GM12873 (cell line): Measurements from ENCODE around the gene FYCO1.

ENCODE experiments used
- TF ChIP-seq, protein P1 (sequence below): IDR thresholded peaks from 2 replicates; pipeline ENCODE4 v1.5.1; 2012; ENCODE audit warnings: low read depth, mild to moderate bottlenecking, moderate library complexity, low read length, control low read depth; ENCODE audit not compliant: insufficient read depth; ENCODE audit errors: missing control alignments

The FYCO1 gene

DNA sequence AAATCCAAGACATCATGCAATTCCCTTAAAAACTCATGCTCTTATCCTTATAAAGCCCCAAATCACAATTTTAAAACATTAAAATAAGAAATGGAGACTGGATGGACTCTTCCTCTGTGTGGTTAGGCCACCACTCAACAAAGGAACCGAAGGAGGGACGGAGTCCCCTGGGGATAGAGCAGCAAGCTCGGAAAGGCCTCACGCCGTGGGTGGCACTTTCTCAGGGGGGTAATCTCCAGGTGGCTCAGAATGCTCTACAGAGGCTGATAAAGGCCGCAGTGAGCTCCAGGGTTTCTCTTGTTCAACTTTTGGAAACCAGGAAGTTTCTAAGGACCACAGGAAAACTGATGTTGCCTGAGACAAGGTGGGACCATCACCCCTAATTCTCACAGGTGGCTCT is 86.1 kb downstream of the FYCO1 start:
- TF ChIP-seq, protein P1, sequence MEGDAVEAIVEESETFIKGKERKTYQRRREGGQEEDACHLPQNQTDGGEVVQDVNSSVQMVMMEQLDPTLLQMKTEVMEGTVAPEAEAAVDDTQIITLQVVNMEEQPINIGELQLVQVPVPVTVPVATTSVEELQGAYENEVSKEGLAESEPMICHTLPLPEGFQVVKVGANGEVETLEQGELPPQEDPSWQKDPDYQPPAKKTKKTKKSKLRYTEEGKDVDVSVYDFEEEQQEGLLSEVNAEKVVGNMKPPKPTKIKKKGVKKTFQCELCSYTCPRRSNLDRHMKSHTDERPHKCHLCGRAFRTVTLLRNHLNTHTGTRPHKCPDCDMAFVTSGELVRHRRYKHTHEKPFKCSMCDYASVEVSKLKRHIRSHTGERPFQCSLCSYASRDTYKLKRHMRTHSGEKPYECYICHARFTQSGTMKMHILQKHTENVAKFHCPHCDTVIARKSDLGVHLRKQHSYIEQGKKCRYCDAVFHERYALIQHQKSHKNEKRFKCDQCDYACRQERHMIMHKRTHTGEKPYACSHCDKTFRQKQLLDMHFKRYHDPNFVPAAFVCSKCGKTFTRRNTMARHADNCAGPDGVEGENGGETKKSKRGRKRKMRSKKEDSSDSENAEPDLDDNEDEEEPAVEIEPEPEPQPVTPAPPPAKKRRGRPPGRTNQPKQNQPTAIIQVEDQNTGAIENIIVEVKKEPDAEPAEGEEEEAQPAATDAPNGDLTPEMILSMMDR = no peak

DNA sequence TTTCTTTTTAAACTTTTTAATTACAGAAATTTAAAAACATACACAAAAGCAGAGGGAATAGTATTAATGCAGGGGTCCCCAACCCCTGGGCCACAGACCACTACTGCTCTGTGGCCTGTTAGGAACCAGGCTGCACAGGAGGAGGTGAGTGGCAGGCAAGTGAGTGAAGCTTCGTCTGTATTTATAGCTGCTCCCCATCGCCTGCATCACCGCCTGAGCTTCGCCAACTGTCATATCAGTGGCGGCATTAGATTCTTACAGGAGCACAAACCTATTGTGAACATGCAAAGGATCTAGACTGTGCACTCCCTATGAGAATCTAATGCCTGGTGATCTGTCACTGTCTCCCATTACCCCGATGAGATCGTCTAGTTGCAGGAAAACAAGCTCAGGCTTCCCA is 86.9 kb downstream of the FYCO1 start:
- TF ChIP-seq, protein P1 = no peak

DNA sequence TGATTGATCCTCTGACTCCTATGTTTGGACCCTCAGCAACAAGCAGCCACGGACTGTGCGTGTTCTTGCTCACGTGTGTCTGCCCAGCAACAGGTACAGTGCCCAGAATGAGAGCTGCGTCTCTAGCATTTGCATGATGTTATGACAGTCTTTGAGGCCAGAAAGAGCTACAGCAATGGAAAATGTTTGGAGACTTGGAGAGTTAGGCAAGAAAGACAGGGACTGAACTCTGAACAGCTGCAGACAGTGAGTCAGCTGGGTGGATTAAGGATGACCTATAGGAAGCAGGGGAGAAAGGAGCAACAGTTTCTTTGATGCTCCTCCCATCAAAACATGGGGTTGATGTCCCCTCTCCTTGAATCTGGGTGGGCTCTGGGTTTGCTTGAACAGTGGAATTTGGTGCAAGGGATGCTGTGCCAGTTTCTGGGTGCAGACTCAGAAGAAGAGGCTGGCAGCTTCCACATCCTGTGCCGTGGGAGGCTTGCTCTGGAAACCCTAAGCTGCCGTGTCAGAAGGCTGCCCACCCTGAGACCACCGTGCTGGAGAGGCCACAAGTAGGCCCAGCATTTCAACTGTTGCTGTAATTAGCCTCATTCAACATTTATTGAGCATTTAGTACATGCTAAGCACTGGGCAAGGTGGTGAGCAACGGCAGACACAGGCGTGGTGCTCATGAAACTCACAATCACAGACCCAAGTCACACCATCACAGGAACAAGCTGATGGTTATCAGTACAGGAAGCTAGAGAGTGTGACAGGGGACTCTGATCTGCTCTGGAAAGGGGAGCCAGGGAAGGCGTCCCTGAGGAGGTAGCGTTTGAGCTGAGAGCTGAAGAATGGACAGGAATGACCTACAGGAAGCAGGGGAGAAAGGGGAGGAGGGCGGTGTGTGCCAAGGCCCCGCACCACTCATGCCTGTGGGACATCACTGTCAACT is 87.6 kb downstream of the FYCO1 start:
- TF ChIP-seq, protein P1 = no peak

DNA sequence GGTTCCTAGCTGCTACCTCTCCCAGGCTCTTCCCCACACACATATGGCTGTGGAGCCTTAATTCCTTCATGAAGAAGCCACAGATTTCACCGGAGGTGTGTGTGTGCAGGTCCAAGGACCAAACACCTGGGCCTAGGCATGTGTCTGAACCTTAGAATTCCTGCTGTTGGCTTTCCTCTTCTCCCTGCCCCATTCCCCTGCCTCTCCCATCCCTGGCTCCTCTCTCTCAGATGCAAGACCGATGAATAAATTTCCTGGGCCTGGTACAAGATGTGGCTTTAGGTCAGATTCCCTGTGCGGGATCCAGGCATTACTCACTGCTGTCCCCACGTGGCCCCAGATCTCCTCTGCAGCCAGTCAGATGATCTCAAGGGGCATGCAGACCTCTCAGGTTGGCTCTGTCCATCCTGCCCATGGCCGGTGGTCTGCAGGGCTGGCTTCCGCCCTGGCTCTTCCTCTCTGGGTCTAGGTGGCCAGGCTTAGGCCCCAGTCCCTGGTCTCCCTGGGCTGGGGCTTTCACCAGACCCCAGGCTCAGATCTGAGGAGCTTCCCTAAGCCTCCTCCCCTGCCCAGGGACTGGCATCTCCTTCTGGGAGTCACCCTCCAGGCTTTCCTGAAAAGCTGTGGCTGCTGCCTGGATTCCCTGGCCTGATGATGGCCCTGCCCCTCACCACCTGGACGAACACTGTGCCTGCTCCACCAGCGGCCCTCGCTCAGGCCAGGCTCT is 88.8 kb downstream of the FYCO1 start:
- TF ChIP-seq, protein P1 = peak; percentile 31

DNA sequence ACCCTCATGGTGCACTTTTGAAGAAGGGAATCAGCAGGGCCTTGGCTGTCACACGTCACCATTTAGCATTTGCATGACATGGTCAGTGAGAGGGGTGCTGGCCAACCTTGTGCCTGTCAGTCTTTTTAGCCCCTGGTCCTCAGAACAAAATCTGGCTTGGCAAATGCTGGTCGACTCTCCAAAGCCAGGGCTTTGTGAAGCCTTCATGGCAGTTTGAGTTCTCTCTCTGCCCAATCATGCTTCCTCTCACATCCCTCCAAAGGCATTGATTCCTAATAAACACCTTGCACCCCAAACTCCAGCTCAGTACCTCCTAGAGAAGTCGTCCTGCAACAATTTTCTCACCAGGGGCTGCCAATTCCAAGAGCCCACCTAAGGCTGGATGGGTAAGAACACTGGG is 89.9 kb downstream of the FYCO1 start:
- TF ChIP-seq, protein P1 = no peak

DNA sequence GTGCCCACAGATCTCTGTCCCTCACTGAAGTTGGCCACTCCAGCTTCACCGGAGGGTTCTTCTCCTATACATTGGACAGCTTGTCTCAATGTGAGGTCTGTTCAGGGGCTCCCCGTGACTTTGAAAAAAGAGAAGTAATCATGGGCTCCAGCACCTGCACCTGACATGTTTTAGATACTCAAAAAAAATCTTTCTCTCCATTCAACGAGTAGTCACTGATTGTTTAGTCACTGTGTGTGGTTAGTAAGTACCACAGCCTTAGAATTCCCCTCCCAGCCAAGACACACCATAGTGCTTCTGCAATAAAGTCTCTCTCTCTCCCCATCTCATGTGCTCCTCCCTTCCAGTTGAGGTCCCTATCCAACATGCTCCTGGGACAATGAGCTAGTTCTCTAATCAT is 90.7 kb downstream of the FYCO1 start:
- TF ChIP-seq, protein P1 = no peak

DNA sequence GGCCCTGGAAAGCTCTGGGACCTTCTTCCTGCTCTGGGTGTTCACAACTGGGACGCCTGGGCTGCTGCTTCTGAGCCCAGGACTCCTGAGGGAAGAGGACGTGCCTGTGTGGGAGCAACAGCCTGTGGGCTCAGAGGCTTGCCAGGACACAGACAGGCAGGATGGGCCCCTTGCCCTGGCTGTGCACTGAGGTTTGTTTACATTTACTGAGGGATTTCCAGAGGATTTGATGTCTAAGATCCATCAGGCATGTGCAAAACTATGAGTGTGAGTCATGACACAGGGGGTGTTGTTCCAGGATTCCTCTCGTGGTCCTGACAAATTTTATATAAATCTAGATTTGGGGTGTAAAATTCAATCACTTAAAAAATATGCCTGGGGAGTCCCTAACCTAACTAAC is 98.7 kb downstream of the FYCO1 start:
- TF ChIP-seq, protein P1 = no peak
